BJ (cell line): ENCODE results near the gene SLC35F4. TPM values are rescaled to one million over a fixed set of nuclear protein-coding genes. Genes with fewer than 3 reads are reported as not detected.
"Not testable (repeated sequence)": the region's sequence is repeated elsewhere in the genome, so short reads cannot be mapped to it uniquely, and the experiment has no call there.

ENCODE experiments used
- CTCF ChIA-PET: fragments of 350-600 bp; formaldehyde crosslinking; extraction: SDS; loops from one replicate; lab custom pipeline; 2021; ENCODE audit warnings: antibody characterized with exemption, inconsistent platforms; lab: Yijun Ruan, JAX
- POLR2A ChIA-PET: fragments of 300-600 bp; sonication (Branson Sonifier 250); formaldehyde crosslinking; extraction: SDS; loops from one replicate; lab custom pipeline; 2021; ENCODE audit warnings: antibody characterized with exemption; lab: Charles Lee
- DNase-seq: peaks from one replicate; pipeline ENCODE4 v3.0.0-alpha.2; 2011; ENCODE audit warnings: low read depth
- H3K27me3 ChIP-seq: 2 replicates; pipeline ENCODE4 v1.6.0; 2011; ENCODE audit warnings: low read length; ENCODE audit not compliant: control insufficient read depth, insufficient read depth
- H3K36me3 ChIP-seq: 2 replicates; pipeline ENCODE4 v1.5.1; 2011; ENCODE audit warnings: low read length; ENCODE audit not compliant: control insufficient read depth, insufficient read depth
- H3K4me3 ChIP-seq: 2 replicates; pipeline ENCODE4 v1.5.1; 2011; ENCODE audit warnings: low read depth, mild to moderate bottlenecking, control low read depth, low read length
- polyA plus RNA-seq: library from polyadenylated mRNA; depleted of rRNA; stranded (reverse); fragments of >200 nt; gene quantifications from 2 replicates; pipeline ENCODE4 v1.2.3, GENCODE V29; 2011
- TF ChIP-seq, protein P1 (sequence below): IDR thresholded peaks from 2 replicates; pipeline ENCODE4 v1.5.1; 2011; ENCODE audit warnings: low read depth, mild to moderate bottlenecking, control low read depth, inconsistent platforms, low read length, moderate library complexity; ENCODE audit not compliant: insufficient read depth

The SLC35F4 gene
- polyA plus RNA-seq, 1 experiment: not detected

DNA sequence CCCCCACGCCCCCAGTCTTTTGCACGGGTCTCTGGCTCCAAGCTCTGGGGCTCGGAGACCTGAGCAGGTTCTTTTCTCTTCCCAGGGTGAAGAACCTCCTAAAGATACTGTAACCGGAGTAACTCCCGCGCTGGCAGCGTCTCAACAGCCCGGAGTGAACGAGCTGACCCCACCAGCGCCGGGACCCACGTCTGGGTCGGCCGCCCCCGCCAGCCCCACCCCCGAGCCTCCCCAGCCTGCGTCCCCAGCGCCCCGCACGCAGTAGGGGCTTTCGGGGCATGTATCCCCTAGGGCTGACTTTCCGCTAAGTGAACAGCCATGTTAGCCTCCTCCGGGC is 858 bp downstream of the SLC35F4 start:
- ChIA-PET POLR2A (no interaction called here), CTCF (no interaction called here)
- Histone ChIP-seq H3K27me3 (peaks cover 18% of the 10 kb centered on the region), H3K36me3 (no peaks in the 10 kb centered on the region), H3K4me3 (no peak overlapping the region)
- TF ChIP-seq, protein P1, sequence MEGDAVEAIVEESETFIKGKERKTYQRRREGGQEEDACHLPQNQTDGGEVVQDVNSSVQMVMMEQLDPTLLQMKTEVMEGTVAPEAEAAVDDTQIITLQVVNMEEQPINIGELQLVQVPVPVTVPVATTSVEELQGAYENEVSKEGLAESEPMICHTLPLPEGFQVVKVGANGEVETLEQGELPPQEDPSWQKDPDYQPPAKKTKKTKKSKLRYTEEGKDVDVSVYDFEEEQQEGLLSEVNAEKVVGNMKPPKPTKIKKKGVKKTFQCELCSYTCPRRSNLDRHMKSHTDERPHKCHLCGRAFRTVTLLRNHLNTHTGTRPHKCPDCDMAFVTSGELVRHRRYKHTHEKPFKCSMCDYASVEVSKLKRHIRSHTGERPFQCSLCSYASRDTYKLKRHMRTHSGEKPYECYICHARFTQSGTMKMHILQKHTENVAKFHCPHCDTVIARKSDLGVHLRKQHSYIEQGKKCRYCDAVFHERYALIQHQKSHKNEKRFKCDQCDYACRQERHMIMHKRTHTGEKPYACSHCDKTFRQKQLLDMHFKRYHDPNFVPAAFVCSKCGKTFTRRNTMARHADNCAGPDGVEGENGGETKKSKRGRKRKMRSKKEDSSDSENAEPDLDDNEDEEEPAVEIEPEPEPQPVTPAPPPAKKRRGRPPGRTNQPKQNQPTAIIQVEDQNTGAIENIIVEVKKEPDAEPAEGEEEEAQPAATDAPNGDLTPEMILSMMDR: no peak
- no peak for DNase-seq

DNA sequence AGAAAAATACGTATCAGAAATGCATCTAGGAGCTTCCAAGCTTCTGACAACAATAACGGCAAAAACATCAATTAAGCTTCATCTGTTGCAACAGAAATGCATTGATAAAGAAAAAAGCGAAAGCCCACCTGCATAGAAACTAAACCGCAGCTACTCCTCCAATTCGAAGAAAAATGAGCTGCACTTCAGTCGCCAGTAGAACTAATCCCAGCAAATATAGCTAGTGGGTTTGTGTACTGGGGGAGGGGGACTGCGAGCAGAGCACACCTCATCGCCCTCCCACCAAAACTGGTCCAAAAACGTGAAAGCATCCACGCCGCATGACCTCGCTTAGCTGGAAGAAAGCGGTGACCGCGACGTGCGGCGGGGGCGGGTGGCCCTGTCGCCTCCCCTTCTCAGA is 1.2 kb downstream of the SLC35F4 start:
- peaks cover 18% of the 10 kb centered on the region for H3K27me3 ChIP-seq
- no peak for DNase-seq
- no peak overlapping the region for H3K4me3 ChIP-seq
- ChIA-PET CTCF (no interaction called here), POLR2A (no interaction called here)
- TF ChIP-seq, protein P1: no peak
- H3K36me3 ChIP-seq: no peaks in the 10 kb centered on the region

GRCh38 chr14:57863471-57863870 is 2.4 kb downstream of the SLC35F4 start:
- Histone ChIP-seq H3K27me3 (peaks cover 18% of the 10 kb centered on the region), H3K36me3 (no peaks in the 10 kb centered on the region), H3K4me3 (no peak overlapping the region)
- TF ChIP-seq, protein P1: no peak
- CTCF ChIA-PET: no interaction called here
- POLR2A ChIA-PET: no interaction called here
- DNase-seq: no peak

DNA sequence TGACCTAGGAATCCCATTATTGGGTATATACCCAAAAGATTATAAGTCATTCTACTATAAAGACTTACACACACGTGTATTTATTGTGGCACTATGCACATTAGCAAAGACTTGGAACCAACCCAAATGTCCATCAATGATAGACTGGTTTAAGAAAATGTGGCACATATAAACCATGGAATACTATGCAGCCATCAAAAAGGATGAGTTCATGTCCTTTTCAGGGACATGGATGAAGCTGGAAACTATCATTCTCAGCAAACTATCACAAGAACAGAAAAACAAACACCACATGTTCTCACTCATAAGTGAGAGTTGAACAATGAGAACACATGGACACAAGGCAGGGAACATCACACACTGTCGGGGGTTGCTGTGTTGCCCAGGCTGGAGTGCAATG is 10.2 kb downstream of the SLC35F4 start:
- H3K36me3 ChIP-seq, H3K4me3 ChIP-seq, CTCF ChIA-PET, DNase-seq, POLR2A ChIA-PET, H3K27me3 ChIP-seq: not testable (repeated sequence)

GRCh38 chr14:57854571-57854970 is 11.3 kb downstream of the SLC35F4 start:
- no peak for DNase-seq
- Histone ChIP-seq H3K36me3 (no peaks in the 10 kb centered on the region), H3K4me3 (no peak overlapping the region), H3K27me3 (no peaks in the 10 kb centered on the region)
- ChIA-PET POLR2A (no interaction called here), CTCF (interaction anchor here (1.3 kb wide), 1 partner anchor 17 kb away, joined by 5 read pairs; no protein-coding TSS in a partner anchor)
- TF ChIP-seq, protein P1: no peak

DNA sequence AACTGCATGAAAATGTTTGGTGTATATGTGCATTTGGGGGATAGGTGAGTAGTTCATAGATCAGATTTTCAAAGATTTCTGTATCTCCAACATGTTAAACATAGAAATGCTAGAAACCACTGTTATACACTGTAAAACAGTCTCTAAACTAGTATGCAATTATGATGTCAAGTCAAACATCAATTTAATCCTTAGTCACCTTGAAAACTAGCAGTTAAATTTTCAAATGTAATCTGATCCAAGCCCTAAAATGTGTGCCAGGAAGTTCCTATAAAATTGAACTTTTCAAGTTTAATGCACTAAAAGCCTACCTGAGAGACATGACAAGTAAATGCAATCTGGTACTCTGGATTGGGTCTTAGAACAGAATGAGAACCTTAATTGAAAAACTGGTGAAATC is 14.5 kb downstream of the SLC35F4 start:
- ChIA-PET POLR2A (no interaction called here), CTCF (no interaction called here)
- no peaks in the 10 kb centered on the region for H3K27me3 ChIP-seq
- TF ChIP-seq, protein P1: no peak
- no peak overlapping the region for H3K4me3 ChIP-seq
- no peaks in the 10 kb centered on the region for H3K36me3 ChIP-seq
- DNase-seq: no peak
